ENCODE measurements around the gene PRR11.

PRR11 gene

GRCh38 chr17:59160157-59161025 is 4.8 kb downstream of the PRR11 start:
- Histone ChIP-seq H3K4me3 (ENCODE audit: low read depth, low read length) (no peak overlapping the region), H3K4me1 (no peaks in the 10 kb centered on the region)
- DNase-seq: no peak

GRCh38 chr17:59161477-59161876 is 5.9 kb downstream of the PRR11 start:
- no peaks in the 10 kb centered on the region for H3K9me3 ChIP-seq
- no peaks in the 10 kb centered on the region for H3K27me3 ChIP-seq
- no peaks in the 10 kb centered on the region; the same call in none of the 2 replicates for H3K36me3 ChIP-seq
- no peak for TF ChIP-seq CTCF (IDR thresholded peaks at IDR 0.05; ENCODE audit: low read depth, low read length)
- H3K4me1 ChIP-seq: no peaks in the 10 kb centered on the region
- H3K4me3 ChIP-seq (ENCODE audit: low read depth, low read length): no peak overlapping the region
- no peak for DNase-seq

More at GRCh38 chr17:59160157-59161025, 4.8 kb downstream of the PRR11 start:
- Histone ChIP-seq H3K36me3 (no peaks in the 10 kb centered on the region; the same call in none of the 2 replicates), H3K27me3 (no peaks in the 10 kb centered on the region), H3K9me3 (no peaks in the 10 kb centered on the region)
- no peak for TF ChIP-seq CTCF (IDR thresholded peaks at IDR 0.05; ENCODE audit: low read depth, low read length)

- H3K9me3 ChIP-seq: no peaks in the 10 kb centered on the region
- H3K4me3 ChIP-seq (ENCODE audit: low read depth, low read length): no peak overlapping the region
- no peaks in the 10 kb centered on the region for H3K4me1 ChIP-seq
- TF ChIP-seq CTCF (IDR thresholded peaks at IDR 0.05; ENCODE audit: low read depth, low read length): peak; percentile 70
- peak; percentile 50 for DNase-seq
- no peaks in the 10 kb centered on the region for H3K27me3 ChIP-seq
- H3K36me3 ChIP-seq: peaks cover 10% of the 10 kb centered on the region
Measured at GRCh38 chr17:59165933-59166342, 10.4 kb downstream of the PRR11 start.

GRCh38 chr17:59167571-59168001 is 12.0 kb downstream of the PRR11 start:
- Histone ChIP-seq H3K27me3 (no peaks in the 10 kb centered on the region), H3K4me1 (no peaks in the 10 kb centered on the region), H3K9me3 (no peaks in the 10 kb centered on the region), H3K4me3 (ENCODE audit: low read depth, low read length) (no peak overlapping the region), H3K36me3 (peaks cover 24% of the 10 kb centered on the region)
- no peak for TF ChIP-seq CTCF (IDR thresholded peaks at IDR 0.05; ENCODE audit: low read depth, low read length)
- DNase-seq: no peak

- no peaks in the 10 kb centered on the region for H3K9me3 ChIP-seq
- no peaks in the 10 kb centered on the region for H3K27me3 ChIP-seq
- no peak for DNase-seq
- H3K4me1 ChIP-seq: no peaks in the 10 kb centered on the region
- no peak for TF ChIP-seq CTCF (IDR thresholded peaks at IDR 0.05; ENCODE audit: low read depth, low read length)
- H3K4me3 ChIP-seq (ENCODE audit: low read depth, low read length): no peak overlapping the region
- H3K36me3 ChIP-seq: peaks cover 44% of the 10 kb centered on the region
Measured at GRCh38 chr17:59172436-59173004, 17.0 kb downstream of the PRR11 start.

- H3K4me3 ChIP-seq (ENCODE audit: low read depth, low read length): no peak overlapping the region
- H3K36me3 ChIP-seq: peaks cover 44% of the 10 kb centered on the region
- TF ChIP-seq CTCF (IDR thresholded peaks at IDR 0.05; ENCODE audit: low read depth, low read length): no peak
- no peaks in the 10 kb centered on the region for H3K4me1 ChIP-seq
- no peak for DNase-seq
- no peaks in the 10 kb centered on the region for H3K27me3 ChIP-seq
- no peaks in the 10 kb centered on the region for H3K9me3 ChIP-seq
Measured at GRCh38 chr17:59174671-59175070, 19.1 kb downstream of the PRR11 start.
